Upper lobe of left lung (tissue), 4 donors: Measurements from ENCODE around the gene SNX33.

Experiments
- EP300 ChIP-seq, 4 donors: sonication (generic); formaldehyde crosslinking; IDR thresholded peaks; one replicate each; pipeline ENCODE4 v1.5.1; 2017; ENCODE audit warnings: antibody characterized with exemption in 4 of 4, control low read depth in 2 of 4
- POLR2A ChIP-seq, 4 donors: fragments of 450-650 bp; IDR thresholded peaks; one replicate each; pipeline ENCODE4 v1.5.1; 2016 to 2017; ENCODE audit warnings: antibody characterized with exemption in 4 of 4, mild to moderate bottlenecking in 2 of 4
- POLR2AphosphoS5 ChIP-seq, 2 donors: sonication (generic); formaldehyde crosslinking; IDR thresholded peaks; one replicate each; pipeline ENCODE4 v1.5.1; 2017; ENCODE audit warnings: antibody characterized with exemption in 2 of 2
- TF ChIP-seq, protein P1 (sequence below), 6 experiments: fragments of 450-650 bp in 4 of 6; fragments of 200-600 bp in 2 of 6; sonication (generic) in 2 of 6; IDR thresholded peaks; one replicate each; pipeline ENCODE4 v1.5.1; 2016 to 2019; ENCODE audit warnings: antibody characterized with exemption in 6 of 6

- TF ChIP-seq, protein P1, sequence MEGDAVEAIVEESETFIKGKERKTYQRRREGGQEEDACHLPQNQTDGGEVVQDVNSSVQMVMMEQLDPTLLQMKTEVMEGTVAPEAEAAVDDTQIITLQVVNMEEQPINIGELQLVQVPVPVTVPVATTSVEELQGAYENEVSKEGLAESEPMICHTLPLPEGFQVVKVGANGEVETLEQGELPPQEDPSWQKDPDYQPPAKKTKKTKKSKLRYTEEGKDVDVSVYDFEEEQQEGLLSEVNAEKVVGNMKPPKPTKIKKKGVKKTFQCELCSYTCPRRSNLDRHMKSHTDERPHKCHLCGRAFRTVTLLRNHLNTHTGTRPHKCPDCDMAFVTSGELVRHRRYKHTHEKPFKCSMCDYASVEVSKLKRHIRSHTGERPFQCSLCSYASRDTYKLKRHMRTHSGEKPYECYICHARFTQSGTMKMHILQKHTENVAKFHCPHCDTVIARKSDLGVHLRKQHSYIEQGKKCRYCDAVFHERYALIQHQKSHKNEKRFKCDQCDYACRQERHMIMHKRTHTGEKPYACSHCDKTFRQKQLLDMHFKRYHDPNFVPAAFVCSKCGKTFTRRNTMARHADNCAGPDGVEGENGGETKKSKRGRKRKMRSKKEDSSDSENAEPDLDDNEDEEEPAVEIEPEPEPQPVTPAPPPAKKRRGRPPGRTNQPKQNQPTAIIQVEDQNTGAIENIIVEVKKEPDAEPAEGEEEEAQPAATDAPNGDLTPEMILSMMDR (IDR thresholded peaks at IDR 0.05): no peak
- TF ChIP-seq POLR2A (IDR thresholded peaks at IDR 0.05): no peak
- TF ChIP-seq EP300 (IDR thresholded peaks at IDR 0.05): no peak
- no peak for TF ChIP-seq POLR2AphosphoS5 (IDR thresholded peaks at IDR 0.05)
Observed at GRCh38 chr15:75661756-75662140, 14.0 kb downstream of the SNX33 start.
